Measurements from ENCODE around the gene NUP93. TPM values are rescaled to one million over a fixed set of nuclear protein-coding genes. Genes with fewer than 3 reads are reported as not detected.
A peak's percentile ranks its signal among the peaks of the same experiment; 100 is the strongest.
"Not testable (repeated sequence)": the region's sequence is repeated elsewhere in the genome, so short reads cannot be mapped to it uniquely, and the experiment has no call there.

The NUP93 gene
- total and polyA plus RNA-seq, 2 donors: 58.3 to 85.9 TPM

- 98% methylated on average over 3 of the region's 3 CpGs for WGBS
- H3K27ac ChIP-seq (ENCODE audit: low read depth in 1 of 2, low read length in 1 of 2): no peak overlapping the region
- H3K4me1 ChIP-seq (ENCODE audit: control insufficient read depth in 2 of 2, insufficient read depth in 2 of 2, low read length in 2 of 2): peaks cover 3 to 23% of the 10 kb centered on the region in 2 donors
- no peaks in the 10 kb centered on the region for H3K36me3 ChIP-seq (ENCODE audit: control insufficient read depth in 2 of 2, insufficient read depth in 2 of 2, low read length in 1 of 2)
- H3K9me3 ChIP-seq (ENCODE audit: control insufficient read depth in 2 of 2, insufficient read depth in 1 of 2, low read length in 1 of 2): no peaks in the 10 kb centered on the region
- no peaks in the 10 kb centered on the region for H3K27me3 ChIP-seq (ENCODE audit: control insufficient read depth in 2 of 2, insufficient read depth in 1 of 2, low read length in 1 of 2)
- no peak for DNase-seq (ENCODE audit: low read depth in 6 of 9, low spot score in 9 of 9)
- no peak overlapping the region for H3K4me3 ChIP-seq (ENCODE audit: low read length in 2 of 2)
Observed at GRCh38 chr16:56734429-56734828, 4.5 kb downstream of the NUP93 start.

- Histone ChIP-seq H3K27ac (ENCODE audit: low read depth in 1 of 2, low read length in 1 of 2) (no peak overlapping the region), H3K36me3 (ENCODE audit: control insufficient read depth in 2 of 2, insufficient read depth in 2 of 2, low read length in 1 of 2) (no peaks in the 10 kb centered on the region), H3K27me3 (ENCODE audit: control insufficient read depth in 2 of 2, insufficient read depth in 1 of 2, low read length in 1 of 2) (no peaks in the 10 kb centered on the region), H3K4me1 (ENCODE audit: control insufficient read depth in 2 of 2, insufficient read depth in 2 of 2, low read length in 2 of 2) (peaks cover 2 to 15% of the 10 kb centered on the region in 2 donors), H3K4me3 (ENCODE audit: low read length in 2 of 2) (no peak overlapping the region), H3K9me3 (ENCODE audit: control insufficient read depth in 2 of 2, insufficient read depth in 1 of 2, low read length in 1 of 2) (no peaks in the 10 kb centered on the region)
- DNase-seq (ENCODE audit: low read depth in 6 of 9, low spot score in 9 of 9): no peak
- WGBS: 98% methylated on average over 3 of the region's 3 CpGs
Observed at GRCh38 chr16:56736476-56736875, 6.5 kb downstream of the NUP93 start.

GRCh38 chr16:56737539-56737938, 7.6 kb downstream of the NUP93 start:
- DNase-seq (ENCODE audit: low read depth in 6 of 9, low spot score in 9 of 9): no peak
- no peak overlapping the region for H3K27ac ChIP-seq (ENCODE audit: low read depth in 1 of 2, low read length in 1 of 2)
- no peaks in the 10 kb centered on the region for H3K36me3 ChIP-seq (ENCODE audit: control insufficient read depth in 2 of 2, insufficient read depth in 2 of 2, low read length in 1 of 2)
- H3K4me3 ChIP-seq (ENCODE audit: low read length in 2 of 2): no peak overlapping the region
- no peaks in the 10 kb centered on the region for H3K9me3 ChIP-seq (ENCODE audit: control insufficient read depth in 2 of 2, insufficient read depth in 1 of 2, low read length in 1 of 2)
- no peaks in the 10 kb centered on the region for H3K27me3 ChIP-seq (ENCODE audit: control insufficient read depth in 2 of 2, insufficient read depth in 1 of 2, low read length in 1 of 2)
- 97% methylated on average over 2 of the region's 2 CpGs for WGBS
- peaks cover 3 to 15% of the 10 kb centered on the region in 2 donors for H3K4me1 ChIP-seq (ENCODE audit: control insufficient read depth in 2 of 2, insufficient read depth in 2 of 2, low read length in 2 of 2)

GRCh38 chr16:56738221-56738620, 8.3 kb downstream of the NUP93 start:
- H3K27me3 ChIP-seq (ENCODE audit: control insufficient read depth in 2 of 2, insufficient read depth in 1 of 2, low read length in 1 of 2): no peaks in the 10 kb centered on the region
- WGBS: 98% methylated on average over 1 of the region's 1 CpG
- H3K9me3 ChIP-seq (ENCODE audit: control insufficient read depth in 2 of 2, insufficient read depth in 1 of 2, low read length in 1 of 2): no peaks in the 10 kb centered on the region
- H3K27ac ChIP-seq (ENCODE audit: low read depth in 1 of 2, low read length in 1 of 2): no peak overlapping the region
- peaks cover 3 to 11% of the 10 kb centered on the region in 2 donors for H3K4me1 ChIP-seq (ENCODE audit: control insufficient read depth in 2 of 2, insufficient read depth in 2 of 2, low read length in 2 of 2)
- no peak for DNase-seq (ENCODE audit: low read depth in 6 of 9, low spot score in 9 of 9)
- H3K4me3 ChIP-seq (ENCODE audit: low read length in 2 of 2): no peak overlapping the region
- H3K36me3 ChIP-seq (ENCODE audit: control insufficient read depth in 2 of 2, insufficient read depth in 2 of 2, low read length in 1 of 2): no peaks in the 10 kb centered on the region

- DNase-seq (ENCODE audit: low read depth in 6 of 9, low spot score in 9 of 9); H3K36me3 ChIP-seq (ENCODE audit: control insufficient read depth in 2 of 2, insufficient read depth in 2 of 2, low read length in 1 of 2); H3K27ac ChIP-seq (ENCODE audit: low read depth in 1 of 2, low read length in 1 of 2); H3K9me3 ChIP-seq (ENCODE audit: control insufficient read depth in 2 of 2, insufficient read depth in 1 of 2, low read length in 1 of 2); H3K27me3 ChIP-seq (ENCODE audit: control insufficient read depth in 2 of 2, insufficient read depth in 1 of 2, low read length in 1 of 2); H3K4me3 ChIP-seq (ENCODE audit: low read length in 2 of 2): not testable (repeated sequence)
- H3K4me1 ChIP-seq (ENCODE audit: control insufficient read depth in 2 of 2, insufficient read depth in 2 of 2, low read length in 2 of 2): peaks cover 3 to 11% of the 10 kb centered on the region in 2 donors
- 93% methylated on average over 12 of the region's 38 CpGs for WGBS
Observed at GRCh38 chr16:56739378-56739777, 9.4 kb downstream of the NUP93 start.

GRCh38 chr16:56741399-56741798, 11.5 kb downstream of the NUP93 start:
- H3K4me1 ChIP-seq (ENCODE audit: control insufficient read depth in 2 of 2, insufficient read depth in 2 of 2, low read length in 2 of 2): peaks cover 3 to 17% of the 10 kb centered on the region in 2 donors
- H3K4me3 ChIP-seq (ENCODE audit: low read length in 2 of 2): no peak overlapping the region
- H3K27me3 ChIP-seq (ENCODE audit: control insufficient read depth in 2 of 2, insufficient read depth in 1 of 2, low read length in 1 of 2): no peaks in the 10 kb centered on the region
- no peaks in the 10 kb centered on the region for H3K9me3 ChIP-seq (ENCODE audit: control insufficient read depth in 2 of 2, insufficient read depth in 1 of 2, low read length in 1 of 2)
- DNase-seq (ENCODE audit: low read depth in 6 of 9, low spot score in 9 of 9): peak in 1 of 9 donors; percentile 57
- no peaks in the 10 kb centered on the region for H3K36me3 ChIP-seq (ENCODE audit: control insufficient read depth in 2 of 2, insufficient read depth in 2 of 2, low read length in 1 of 2)
- 13% methylated on average over 2 of the region's 2 CpGs for WGBS
- H3K27ac ChIP-seq (ENCODE audit: low read depth in 1 of 2, low read length in 1 of 2): no peak overlapping the region

- H3K27ac ChIP-seq (ENCODE audit: low read depth in 1 of 2, low read length in 1 of 2): peak overlapping the region; percentile 32 to 64
- no peak overlapping the region for H3K4me3 ChIP-seq (ENCODE audit: low read length in 2 of 2)
- H3K4me1 ChIP-seq (ENCODE audit: control insufficient read depth in 2 of 2, insufficient read depth in 2 of 2, low read length in 2 of 2): peaks cover 3 to 17% of the 10 kb centered on the region in 2 donors
- no peak for DNase-seq (ENCODE audit: low read depth in 6 of 9, low spot score in 9 of 9)
- H3K27me3 ChIP-seq (ENCODE audit: control insufficient read depth in 2 of 2, insufficient read depth in 1 of 2, low read length in 1 of 2): no peaks in the 10 kb centered on the region
- no peaks in the 10 kb centered on the region for H3K36me3 ChIP-seq (ENCODE audit: control insufficient read depth in 2 of 2, insufficient read depth in 2 of 2, low read length in 1 of 2)
- whole genome bisulfite sequencing: 71% methylated on average over 5 of the region's 5 CpGs
- no peaks in the 10 kb centered on the region for H3K9me3 ChIP-seq (ENCODE audit: control insufficient read depth in 2 of 2, insufficient read depth in 1 of 2, low read length in 1 of 2)
Observed at GRCh38 chr16:56742030-56742984, 12.4 kb downstream of the NUP93 start.

GRCh38 chr16:56743840-56744239, 13.9 kb downstream of the NUP93 start:
- Histone ChIP-seq H3K4me1 (ENCODE audit: control insufficient read depth in 2 of 2, insufficient read depth in 2 of 2, low read length in 2 of 2) (peaks cover 3 to 17% of the 10 kb centered on the region in 2 donors), H3K27me3 (ENCODE audit: control insufficient read depth in 2 of 2, insufficient read depth in 1 of 2, low read length in 1 of 2) (no peaks in the 10 kb centered on the region), H3K27ac (ENCODE audit: low read depth in 1 of 2, low read length in 1 of 2) (no peak overlapping the region), H3K4me3 (ENCODE audit: low read length in 2 of 2) (no peak overlapping the region), H3K36me3 (ENCODE audit: control insufficient read depth in 2 of 2, insufficient read depth in 2 of 2, low read length in 1 of 2) (peaks cover 9% of the 10 kb centered on the region in 2 donors), H3K9me3 (ENCODE audit: control insufficient read depth in 2 of 2, insufficient read depth in 1 of 2, low read length in 1 of 2) (no peaks in the 10 kb centered on the region)
- 96% methylated on average over 4 of the region's 4 CpGs for WGBS
- no peak for DNase-seq (ENCODE audit: low read depth in 6 of 9, low spot score in 9 of 9)

- WGBS: 95% methylated on average over 5 of the region's 5 CpGs
- no peak for DNase-seq (ENCODE audit: low read depth in 6 of 9, low spot score in 9 of 9)
- peaks cover 3 to 17% of the 10 kb centered on the region in 2 donors for H3K4me1 ChIP-seq (ENCODE audit: control insufficient read depth in 2 of 2, insufficient read depth in 2 of 2, low read length in 2 of 2)
- H3K36me3 ChIP-seq (ENCODE audit: control insufficient read depth in 2 of 2, insufficient read depth in 2 of 2, low read length in 1 of 2): peaks cover 14 to 20% of the 10 kb centered on the region in 2 donors
- H3K4me3 ChIP-seq (ENCODE audit: low read length in 2 of 2): no peak overlapping the region
- no peaks in the 10 kb centered on the region for H3K9me3 ChIP-seq (ENCODE audit: control insufficient read depth in 2 of 2, insufficient read depth in 1 of 2, low read length in 1 of 2)
- no peak overlapping the region for H3K27ac ChIP-seq (ENCODE audit: low read depth in 1 of 2, low read length in 1 of 2)
- no peaks in the 10 kb centered on the region for H3K27me3 ChIP-seq (ENCODE audit: control insufficient read depth in 2 of 2, insufficient read depth in 1 of 2, low read length in 1 of 2)
Observed at GRCh38 chr16:56744996-56745640, 15.2 kb downstream of the NUP93 start.

Measured in thymus (tissue), 11 donors.